GM12874 (cell line): ENCODE results near the gene MRPL52.

ENCODE experiments used
- CTCF ChIP-seq: IDR thresholded peaks from 2 replicates; pipeline ENCODE4 v1.5.1; 2011; ENCODE audit warnings: low read depth, mild to moderate bottlenecking, control low read depth, low read length, moderate library complexity; ENCODE audit not compliant: insufficient read depth

MRPL52 gene

GRCh38 chr14:22882529-22883172, 53.0 kb downstream of the MRPL52 start:
- TF ChIP-seq CTCF, result no peak

- TF ChIP-seq CTCF, result no peak
Observed at GRCh38 chr14:22883173-22883976, 53.7 kb downstream of the MRPL52 start, which contains the start of gene REM2. TSS of gene REM2 (plus strand) at chr14:22883222. CDS start at chr14:22883288, 66 bp downstream.

GRCh38 chr14:22884076-22884737, 54.5 kb downstream of the MRPL52 start:
- no peak for TF ChIP-seq CTCF
